Left lung (tissue), 10 donors: ENCODE measurements around the gene TMEM117. TPM values are rescaled to one million over a fixed set of nuclear protein-coding genes. Genes with fewer than 3 reads are reported as not detected.

Experiments
- ATAC-seq: fragments of 200-7000 bp; cut with Tn5 transposase; one replicate; pipeline ENCODE4 v1.9.1; 2020; ENCODE audit warnings: moderate library complexity
- DNase-seq, 4 donors: peaks; one replicate each; pipeline ENCODE4 v3.0.0-alpha.2; 2013 to 2020
- H3K27ac ChIP-seq, 2 donors: fragments of 200-600 bp; sonication (generic) in 1 of 2; one replicate each; pipeline versions ENCODE4 v1.5.0 to v1.8.0; 2020 to 2021
- H3K27me3 ChIP-seq, 2 donors: fragments of 200-600 bp; sonication (generic) in 1 of 2; one replicate each; pipeline versions ENCODE4 v1.5.0 to v1.8.0; 2020 to 2021
- H3K36me3 ChIP-seq, 2 donors: fragments of 200-600 bp; sonication (generic) in 1 of 2; one replicate each; pipeline versions ENCODE4 v1.5.0 to v1.8.0; 2020 to 2021
- H3K4me1 ChIP-seq, 2 donors: fragments of 200-600 bp; one replicate each; pipeline ENCODE4 v1.8.0; 2021
- H3K4me3 ChIP-seq, 2 donors: fragments of 200-600 bp; sonication (generic) in 1 of 2; one replicate each; pipeline versions ENCODE4 v1.5.0 to v1.8.0; 2020 to 2021; ENCODE audit warnings: mild to moderate bottlenecking in 1 of 2
- H3K9me3 ChIP-seq, 2 donors: fragments of 200-600 bp; sonication (generic) in 1 of 2; one replicate each; pipeline versions ENCODE4 v1.5.0 to v1.8.0; 2020 to 2021
- CTCF ChIP-seq, 2 donors: fragments of 200-600 bp; sonication (generic) in 1 of 2; IDR thresholded peaks; one replicate each; pipeline versions ENCODE4 v1.5.0 to v1.8.0; 2021; ENCODE audit warnings: antibody characterized with exemption in 2 of 2
- intact Hi-C, 2 donors: fragments of 100-400 bp; cut with DNase I; formaldehyde crosslinking; loops; one replicate each; pipeline versions ENCODE4 v1.11.2 to v1.14.2; 2022
- polyA plus RNA-seq, 6 donors: library from polyadenylated mRNA; unstranded; fragments of 120-200 nt; gene quantifications; one replicate each; pipeline ENCODE4 v1.2.1, GENCODE V29; 2013; ENCODE audit not compliant: insufficient read length in 6 of 6
- total RNA-seq, 2 donors: library from RNA; stranded (reverse); fragmentation: NEBNext Ultra II Directional; extraction: Animal tissue kit (Norgen Biotek cat#: 25700); gene quantifications; one replicate each; pipeline ENCODE4 v1.2.1, GENCODE V29; 2021
- donor health status: DM: no; HTN: yes; CAD: no.
- donor health status: DM: no; HTN: no; CAD: no.

The TMEM117 gene
- total and polyA plus RNA-seq, 8 donors = 3.9 to 7.9 (median 6.7) TPM

DNA sequence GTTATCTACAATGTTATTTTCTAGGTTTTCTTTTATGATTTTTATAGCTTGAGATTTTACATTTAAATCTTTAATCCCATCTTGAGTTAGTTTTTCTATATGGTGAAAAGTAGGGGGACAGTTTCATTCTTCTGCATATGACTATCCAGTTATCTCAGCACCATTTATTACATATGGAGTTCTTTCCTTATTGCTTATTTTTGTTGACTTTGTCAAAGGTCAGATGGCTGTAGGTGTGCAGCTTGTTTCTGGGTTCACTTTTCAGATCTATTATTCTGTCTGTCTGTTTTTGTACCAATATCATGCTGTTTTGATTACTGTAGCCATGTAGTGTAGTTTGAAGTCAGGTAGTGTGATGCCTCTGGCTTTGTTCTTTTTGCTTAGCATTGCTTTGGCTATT is 477.3 kb downstream of the TMEM117 start:
- Histone ChIP-seq H3K27ac (no peak overlapping the region), H3K9me3 (peaks cover 0 to 10% of the 10 kb centered on the region in 2 donors), H3K4me3 (no peak overlapping the region), H3K27me3 (no peaks in the 10 kb centered on the region), H3K4me1 (no peaks in the 10 kb centered on the region), H3K36me3 (no peaks in the 10 kb centered on the region)
- DNase-seq (no peak), ATAC-seq (no peak)
- intact Hi-C loops = no loop called here
- no peak for TF ChIP-seq CTCF (IDR thresholded peaks at IDR 0.05)

GRCh38 chr12:44314007-44314500 is 478.2 kb downstream of the TMEM117 start:
- no peaks in the 10 kb centered on the region for H3K36me3 ChIP-seq
- TF ChIP-seq CTCF (IDR thresholded peaks at IDR 0.05) = no peak
- ATAC-seq (no peak), DNase-seq (no peak)
- no peak overlapping the region for H3K4me3 ChIP-seq
- H3K9me3 ChIP-seq = peaks cover 0 to 10% of the 10 kb centered on the region in 2 donors
- H3K27me3 ChIP-seq = no peaks in the 10 kb centered on the region
- intact Hi-C loops = no loop called here
- H3K27ac ChIP-seq = no peak overlapping the region
- H3K4me1 ChIP-seq = no peaks in the 10 kb centered on the region

- intact Hi-C loops = no loop called here
- Histone ChIP-seq H3K9me3 (peaks cover 0 to 3% of the 10 kb centered on the region in 2 donors), H3K36me3 (no peaks in the 10 kb centered on the region), H3K27ac (no peak overlapping the region), H3K4me3 (no peak overlapping the region), H3K4me1 (no peaks in the 10 kb centered on the region), H3K27me3 (no peaks in the 10 kb centered on the region)
- peak; percentile 19 to 40 for TF ChIP-seq CTCF (IDR thresholded peaks at IDR 0.05)
- ATAC-seq (peak; percentile 94), DNase-seq (peak in 2 of 4 donors; percentile 10 to 18)
Observed at GRCh38 chr12:44317651-44318126, 481.8 kb downstream of the TMEM117 start.

DNA sequence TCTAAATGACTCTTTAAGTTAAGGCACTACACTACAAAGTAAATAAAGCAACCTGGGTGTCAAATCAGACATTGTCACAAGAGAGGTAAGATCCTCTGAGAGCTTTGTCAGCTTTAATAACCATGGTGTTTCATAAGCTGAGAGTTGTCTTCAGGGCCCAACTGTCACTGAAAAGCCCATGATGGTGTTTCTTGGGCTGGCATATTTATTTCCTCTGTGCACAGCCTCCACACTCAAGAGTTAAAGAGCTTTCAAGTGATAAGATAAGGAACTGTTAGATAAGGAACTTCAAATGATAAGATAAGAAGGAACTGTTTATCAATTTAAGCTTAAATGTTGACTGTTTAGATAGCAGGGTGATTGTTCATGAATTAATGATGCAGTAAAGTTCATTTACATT is 495.4 kb downstream of the TMEM117 start:
- intact Hi-C loops = no loop called here
- TF ChIP-seq CTCF (IDR thresholded peaks at IDR 0.05) = no peak
- H3K27me3 ChIP-seq = no peaks in the 10 kb centered on the region
- DNase-seq (no peak), ATAC-seq (no peak)
- no peak overlapping the region for H3K27ac ChIP-seq
- H3K9me3 ChIP-seq = peaks cover 0 to 9% of the 10 kb centered on the region in 2 donors
- H3K36me3 ChIP-seq = no peaks in the 10 kb centered on the region
- no peaks in the 10 kb centered on the region for H3K4me1 ChIP-seq
- H3K4me3 ChIP-seq = no peak overlapping the region

DNA sequence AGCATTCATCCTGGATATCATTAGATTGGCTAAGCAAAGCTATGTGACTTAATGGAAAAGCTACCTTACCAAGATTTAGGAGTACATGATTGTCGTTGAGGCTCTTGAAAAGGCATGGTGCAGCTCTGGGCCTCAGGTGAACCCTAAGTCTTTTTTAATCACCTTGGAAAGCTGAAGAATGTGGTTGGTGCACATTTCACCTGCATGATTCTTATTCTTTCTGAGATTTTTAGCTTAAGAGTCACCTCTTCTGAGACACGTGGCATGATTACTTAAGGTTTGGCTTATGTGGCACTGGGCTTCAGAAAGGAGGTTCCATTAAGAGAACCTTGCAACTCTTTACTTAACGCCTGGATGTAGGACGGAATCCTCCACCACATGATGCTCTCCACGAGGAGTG is 498.5 kb downstream of the TMEM117 start:
- DNase-seq (no peak), ATAC-seq (peak; percentile 70)
- intact Hi-C loops = no loop called here
- Histone ChIP-seq H3K36me3 (no peaks in the 10 kb centered on the region), H3K9me3 (peaks cover 0 to 9% of the 10 kb centered on the region in 2 donors), H3K27me3 (no peaks in the 10 kb centered on the region), H3K4me3 (no peak overlapping the region), H3K4me1 (no peaks in the 10 kb centered on the region), H3K27ac (no peak overlapping the region)
- TF ChIP-seq CTCF (IDR thresholded peaks at IDR 0.05) = no peak
